DMS 273 treated with DMSO at 0.1 percent for 48 hours (cell line): Measurements from ENCODE around the gene SHF.
"Not testable (repeated sequence)": the region's sequence is repeated elsewhere in the genome, so short reads cannot be mapped to it uniquely, and the experiment has no call there.

Experiments used
- DNase-seq: peaks from one replicate; lab custom pipeline; 2025; lab: John Stamatoyannopoulos, UW

SHF gene

GRCh38 chr15:45187894-45188830 lies at the start of gene SHF:
Gene SHF (minus strand): TSS chr15:45187966. CDS start chr15:45187951, 15 bp downstream.
- DNase-seq = no peak

- DNase-seq = not testable (repeated sequence)
These were observed 49.0 kb upstream of the SHF start for GRCh38 chr15:45236806-45237205.

GRCh38 chr15:45234562-45235235 lies 46.9 kb upstream of the SHF start:
- no peak for DNase-seq

- no peak for DNase-seq
These were observed 44.2 kb upstream of the SHF start for GRCh38 chr15:45231864-45232562.

GRCh38 chr15:45231132-45231531 lies 43.4 kb upstream of the SHF start:
- no peak for DNase-seq

GRCh38 chr15:45230245-45230965 lies 42.6 kb upstream of the SHF start:
- no peak for DNase-seq

- DNase-seq = no peak
These were observed 41.2 kb upstream of the SHF start for GRCh38 chr15:45228931-45229330.

- no peak for DNase-seq
These were observed 37.9 kb upstream of the SHF start for GRCh38 chr15:45225506-45226273.

GRCh38 chr15:45224621-45225217 lies 37.0 kb upstream of the SHF start:
- DNase-seq = no peak

GRCh38 chr15:45221967-45222366 lies 34.2 kb upstream of the SHF start:
- no peak for DNase-seq

- no peak for DNase-seq
These were observed 33.4 kb upstream of the SHF start for GRCh38 chr15:45221053-45221599.

- no peak for DNase-seq
These were observed 24.7 kb upstream of the SHF start for GRCh38 chr15:45212493-45212892.

GRCh38 chr15:45205192-45205591 lies 17.4 kb upstream of the SHF start:
- peak; percentile 46 for DNase-seq

- DNase-seq = no peak
These were observed 15.4 kb upstream of the SHF start for GRCh38 chr15:45203182-45203581.

- no peak for DNase-seq
These were observed 14.1 kb upstream of the SHF start for GRCh38 chr15:45201869-45202268.

GRCh38 chr15:45201557-45201859 lies 13.7 kb upstream of the SHF start:
- no peak for DNase-seq

GRCh38 chr15:45200799-45201556 lies 13.2 kb upstream of the SHF start:
- peak; percentile 31 for DNase-seq

GRCh38 chr15:45200001-45200798 lies 12.4 kb upstream of the SHF start:
- peak; percentile 79 for DNase-seq
